Endothelial cell of umbilical vein (primary cell): ENCODE results near the gene LMBR1L. TPM values are rescaled to one million over a fixed set of nuclear protein-coding genes. Genes with fewer than 3 reads are reported as not detected.
A peak's percentile ranks its signal among the peaks of the same experiment; 100 is the strongest.
"Not testable (repeated sequence)": the region's sequence is repeated elsewhere in the genome, so short reads cannot be mapped to it uniquely, and the experiment has no call there.

Experiments used
- BruUV-seq: library from RNA; stranded (reverse); fragments of 400-500 nt; replicated peaks from 2 replicates; lab custom pipeline; 2021; lab: Mats Ljungman, UMichigan
- CTCF ChIA-PET: fragments of 300-600, 350-600 bp; sonication (Branson Sonifier 250); formaldehyde crosslinking; loops from one replicate; lab custom pipeline; 2021; ENCODE audit warnings: antibody characterized with exemption, inconsistent platforms; lab: Charles Lee
- POLR2A ChIA-PET: fragments of 300-600, 350-600 bp; sonication (Branson Sonifier 250); formaldehyde crosslinking; loops from one replicate; lab custom pipeline; 2021; ENCODE audit warnings: antibody characterized with exemption, inconsistent platforms; lab: Charles Lee
- DNase-seq: peaks from one replicate; pipeline ENCODE4 v3.0.0-alpha.2; 2011; ENCODE audit warnings: low read depth, low spot score
- FAIRE-seq: peaks from 2 replicates; lab custom pipeline; 2011; peaks lifted over from hg19 to GRCh38; lab: Jason Lieb, UNC
- H2AFZ ChIP-seq: 2 replicates; pipeline ENCODE4 v1.6.0; 2012; ENCODE audit warnings: low read depth, low read length, control low read depth, inconsistent platforms
- H3K27ac ChIP-seq: 2 replicates; pipeline ENCODE4 v1.5.1; 2011; ENCODE audit warnings: low read depth, mild to moderate bottlenecking, control low read depth, low read length, moderate library complexity; ENCODE audit not compliant: insufficient read depth
- H3K27me3 ChIP-seq, 2 experiments: 2 replicates each; pipeline versions ENCODE4 v1.6.0 to v1.6.1; 2011; ENCODE audit warnings: low read length in 2 of 2, mixed read lengths in 1 of 2; ENCODE audit not compliant: control insufficient read depth in 2 of 2, insufficient read depth in 2 of 2
- H3K36me3 ChIP-seq, 2 experiments: 2 replicates in 1 of 2; 3 replicates in 1 of 2; pipeline ENCODE4 v1.5.1; 2011; ENCODE audit warnings: low read length in 2 of 2, mild to moderate bottlenecking in 1 of 2, moderate library complexity in 1 of 2; ENCODE audit not compliant: control insufficient read depth in 2 of 2, insufficient read depth in 2 of 2; ENCODE audit errors: extremely low read depth in 1 of 2
- H3K4me1 ChIP-seq: 3 replicates; pipeline ENCODE4 v1.5.1; 2011; ENCODE audit warnings: mild to moderate bottlenecking, low read length; ENCODE audit not compliant: control insufficient read depth, insufficient read depth; ENCODE audit errors: extremely low read depth
- H3K4me2 ChIP-seq: 2 replicates; pipeline ENCODE4 v1.6.1; 2011; ENCODE audit warnings: low read length, control low read depth, mixed read lengths; ENCODE audit not compliant: insufficient read depth
- H3K4me3 ChIP-seq, 3 experiments: fragments of 200-600 bp in 1 of 3; sonication (generic), shearing (Covaris generic) in 1 of 3; replicated peaks in 1 of 3; 2 replicates each; pipeline ENCODE4 v1.5.1; 2011 to 2016; ENCODE audit warnings: control low read depth in 3 of 3, low read length in 3 of 3, mild to moderate bottlenecking in 2 of 3, inconsistent platforms in 1 of 3, low read depth in 1 of 3, moderate library complexity in 1 of 3; ENCODE audit not compliant: insufficient read depth in 1 of 3
- H3K79me2 ChIP-seq: 2 replicates; pipeline ENCODE4 v1.6.0; 2012; ENCODE audit warnings: low read length, inconsistent platforms; ENCODE audit not compliant: control insufficient read depth, insufficient read depth
- H3K9ac ChIP-seq: replicated peaks from 2 replicates; pipeline ENCODE3; 2011; ENCODE audit warnings: low read length, control low read depth; ENCODE audit not compliant: insufficient read depth; ENCODE audit errors: extremely low read depth
- H3K9me1 ChIP-seq: replicated peaks from 3 replicates; pipeline ENCODE4 v1.6.0; 2011; ENCODE audit warnings: mild to moderate bottlenecking, low read length; ENCODE audit not compliant: control insufficient read depth, insufficient read depth; ENCODE audit errors: extremely low read depth
- H3K9me3 ChIP-seq: replicated peaks from 2 replicates; pipeline ENCODE4 v1.5.1; 2012; ENCODE audit warnings: low read length, inconsistent platforms; ENCODE audit not compliant: control insufficient read depth, insufficient read depth
- H4K20me1 ChIP-seq: replicated peaks from 2 replicates; pipeline ENCODE3; 2011; ENCODE audit warnings: mild to moderate bottlenecking, low read length; ENCODE audit not compliant: control insufficient read depth, insufficient read depth; ENCODE audit errors: extremely low read depth
- POLR2A ChIP-seq: IDR thresholded peaks from 2 replicates; pipeline ENCODE4 v1.6.1; 2012; ENCODE audit warnings: low read depth, mild to moderate bottlenecking, control low read depth, low read length
- POLR2AphosphoS5 ChIP-seq: IDR thresholded peaks from 2 replicates; pipeline ENCODE4 v1.6.1; 2012; ENCODE audit warnings: low read depth, mild to moderate bottlenecking, control low read depth, low read length, moderate library complexity; ENCODE audit not compliant: insufficient read depth
- dilution Hi-C: fragments of 300-500 bp; cut with MboI; formaldehyde crosslinking; loops from one replicate; pipeline ENCODE4 v1.15.0; 2019; ENCODE audit warnings: low sequenced_read_pairs; ENCODE audit not compliant: extremely low pct_ligation_motif_present
- intact Hi-C: fragments of 100-400 bp; cut with micrococcal nuclease; formaldehyde crosslinking; loops from one replicate; pipeline ENCODE4 v1.10.0; 2022
- polyA plus RNA-seq, 4 experiments: library from polyadenylated mRNA; depleted of rRNA in 3 of 4; stranded (reverse) in 3 of 4; unstranded in 1 of 4; fragments of >200 nt; gene quantifications; 2 replicates each; pipeline versions ENCODE4 v1.2.1 to v1.2.3, GENCODE V29; 2011 to 2012; ENCODE audit warnings: missing spikeins in 1 of 4
- total RNA-seq: library from RNA; stranded (reverse); gene quantifications from 2 replicates; pipeline ENCODE4 v1.2.3, GENCODE V29; 2021

The LMBR1L gene
- total and polyA plus RNA-seq, 2 donors (not counting 3 experiments of a cell fraction or from before 2014, with no cell fraction given), result 78.3 to 106 TPM

- H3K79me2 ChIP-seq, result peaks cover 29% of the 10 kb centered on the region
These were observed 18.9 kb upstream of the LMBR1L start for GRCh38 chr12:49129332-49130150.

GRCh38 chr12:49127971-49128370, 17.3 kb upstream of the LMBR1L start:
- Histone ChIP-seq H3K36me3 (peaks cover 14 to 18% of the 10 kb centered on the region in 2 experiments), H3K4me1 (peaks cover 22% of the 10 kb centered on the region), H3K79me2 (peaks cover 29% of the 10 kb centered on the region)
- FAIRE-seq, H2AFZ ChIP-seq, dilution Hi-C loops, intact Hi-C loops, H3K4me2 ChIP-seq, H3K9me3 ChIP-seq, H3K4me3 ChIP-seq, DNase-seq, H3K27me3 ChIP-seq, H4K20me1 ChIP-seq, H3K9ac ChIP-seq, H3K27ac ChIP-seq, H3K9me1 ChIP-seq: not testable (repeated sequence)
- TSS peak; percentile 23 for BruUV-seq
- ChIA-PET POLR2A (interaction anchor here (0.8 kb wide), 1 partner anchor 58 kb away, joined by 3 read pairs; the partner anchor contains the start of gene RHEBL1), CTCF (interaction anchor here (1.1 kb wide), 1 partner anchor 107 kb away, joined by 3 read pairs; no protein-coding TSS in a partner anchor)

More at GRCh38 chr12:49129332-49130150, 18.9 kb upstream of the LMBR1L start:
- H3K27ac ChIP-seq, result peak overlapping the region; percentile 65
- TF ChIP-seq POLR2A (peak; percentile 8), POLR2AphosphoS5 (no peak)
- peak overlapping the region; percentile 85 for H3K9ac ChIP-seq
- ChIA-PET POLR2A (interaction anchor here (1.1 to 3.4 kb wide), 10 partner anchors 11 to 102 kb away, joined by 3 to 58 read pairs (median 11); partner anchors contain the start of genes DHH, LMBR1L, RHEBL1 and TUBA1A), CTCF (interaction anchor here (0.7 to 4.5 kb wide), 20 partner anchors 8 to 277 kb away, joined by 3 to 57 read pairs (median 9); partner anchors contain the start of genes DHH, LMBR1L, RHEBL1 and TUBA1A)
- peak overlapping the region; percentile 7 to 99 (median 73) for H3K4me3 ChIP-seq
- no TSS peak for BruUV-seq
- intact Hi-C loops, result loop anchor here (1.0 to 2.0 kb wide), 7 partner anchors 19 to 135 kb away; partner anchors contain the start of gene LMBR1L
- no peaks in the 10 kb centered on the region for H3K9me3 ChIP-seq
- peaks cover 4% of the 10 kb centered on the region for H4K20me1 ChIP-seq
- FAIRE-seq (no peak), DNase-seq (no peak)
- H3K27me3 ChIP-seq, result no peaks in the 10 kb centered on the region
- dilution Hi-C loops, result no loop called here
- peak overlapping the region; percentile 85 for H3K4me2 ChIP-seq
- H3K36me3 ChIP-seq, result peaks cover 14 to 18% of the 10 kb centered on the region in 2 experiments
- H3K9me1 ChIP-seq, result no peaks in the 10 kb centered on the region
- H3K4me1 ChIP-seq, result peaks cover 22% of the 10 kb centered on the region
- H2AFZ ChIP-seq, result no peak overlapping the region
